Kidney tubule cell (primary cell): ENCODE data around the gene RASIP1.

ENCODE experiments used
- DNase-seq: peaks from one replicate; pipeline ENCODE4 v3.0.0-alpha.2; 2018; ENCODE audit warnings: low spot score

Gene RASIP1

GRCh38 chr19:48674921-48675824, 65.2 kb downstream of the RASIP1 start:
- DNase-seq: peak; percentile 78

DNA sequence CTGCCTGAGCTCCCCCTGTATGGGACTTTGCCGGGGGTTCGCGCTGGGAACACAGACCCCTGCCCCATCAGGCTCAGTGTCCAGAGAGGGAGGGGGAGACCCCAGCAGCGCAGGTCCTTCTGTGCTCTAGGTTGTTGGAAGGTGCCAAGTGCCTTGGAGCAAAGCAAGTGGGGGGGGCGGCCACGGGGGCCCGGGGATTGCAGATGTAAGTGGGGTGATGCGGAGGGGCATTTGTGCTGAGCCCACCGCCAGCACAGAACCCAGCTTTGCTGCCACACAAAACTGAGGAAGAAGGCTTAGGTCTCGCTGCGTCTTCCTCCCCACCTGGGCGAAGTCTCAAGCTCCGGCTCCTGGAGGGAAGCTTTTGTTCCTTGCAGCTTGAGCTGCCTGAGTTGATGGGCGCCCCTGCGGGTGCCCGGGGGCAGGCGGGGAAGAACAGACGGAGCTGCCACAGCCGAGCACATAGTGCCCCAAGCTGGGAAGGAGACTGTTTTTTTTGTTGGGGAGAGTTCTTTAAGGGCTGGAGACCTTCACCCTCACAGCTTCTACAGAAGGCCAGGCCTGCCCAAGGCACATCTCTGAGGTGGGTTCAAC, 66.1 kb downstream of the RASIP1 start:
- no peak for DNase-seq

GRCh38 chr19:48673436-48674100, 66.8 kb downstream of the RASIP1 start:
- no peak for DNase-seq

DNA sequence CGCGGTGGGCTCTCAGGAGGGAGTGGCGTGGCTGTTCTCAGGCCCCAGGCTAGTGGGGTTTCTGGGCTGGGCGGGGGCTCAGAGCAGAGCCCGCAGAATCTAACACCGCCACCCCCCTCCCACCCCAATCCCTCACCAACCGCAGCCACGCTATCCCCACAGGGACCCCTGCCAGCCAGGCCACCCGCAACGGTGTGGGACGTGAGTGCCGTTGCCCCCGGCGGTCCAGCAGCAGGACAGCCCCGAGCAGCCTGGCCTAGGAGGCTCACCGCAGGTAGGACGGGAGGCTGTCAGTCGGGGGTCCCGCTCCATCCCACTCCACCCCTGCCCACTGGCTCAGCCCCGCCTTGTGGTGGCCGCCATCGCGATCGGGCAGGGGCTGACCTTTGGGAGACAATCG, 67.4 kb downstream of the RASIP1 start, which contains the start of gene NTN5:
NTN5 (minus strand) TSS at position 24 of the 400 bp plus-strand sequence. CDS start 2,031 bp downstream, outside the sequence.
- no peak for DNase-seq

DNA sequence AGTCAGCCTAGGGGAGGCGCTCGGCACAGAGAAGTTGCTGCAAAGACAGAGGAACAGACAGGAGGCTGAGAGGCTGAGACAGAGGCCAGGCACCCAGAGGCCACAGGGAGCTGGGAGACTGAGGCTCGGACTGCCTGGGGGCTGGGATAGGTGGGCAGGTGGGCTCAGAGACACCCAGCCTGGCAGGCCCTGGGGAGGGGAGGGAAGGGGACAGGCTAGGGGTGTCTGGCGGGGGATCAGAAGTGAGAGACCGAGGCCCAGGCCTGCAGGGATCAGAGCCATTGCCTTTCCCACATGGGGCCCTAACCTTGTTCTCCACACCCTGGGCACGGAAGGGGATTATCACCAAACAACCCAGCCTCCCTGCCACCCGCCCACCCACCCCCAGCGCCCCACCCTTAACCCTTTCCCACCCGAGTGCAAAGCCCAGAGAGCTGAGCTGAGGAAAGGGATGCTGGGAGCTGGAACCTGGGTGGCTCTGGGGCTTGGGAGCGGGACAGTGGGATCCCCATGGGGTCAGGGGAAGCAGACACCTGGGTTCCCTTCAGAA, 68.9 kb downstream of the RASIP1 start:
- DNase-seq: no peak

GRCh38 chr19:48670699-48671445, 69.5 kb downstream of the RASIP1 start:
- DNase-seq: no peak
